Measurements from ENCODE around the gene NINL. TPM values are rescaled to one million over a fixed set of nuclear protein-coding genes. Genes with fewer than 3 reads are reported as not detected.
A peak's percentile ranks its signal among the peaks of the same experiment; 100 is the strongest.
"Not testable (repeated sequence)": the region's sequence is repeated elsewhere in the genome, so short reads cannot be mapped to it uniquely, and the experiment has no call there.

The NINL gene
- total RNA-seq, 1 experiment from 2014 or later = 9.6 TPM

DNA sequence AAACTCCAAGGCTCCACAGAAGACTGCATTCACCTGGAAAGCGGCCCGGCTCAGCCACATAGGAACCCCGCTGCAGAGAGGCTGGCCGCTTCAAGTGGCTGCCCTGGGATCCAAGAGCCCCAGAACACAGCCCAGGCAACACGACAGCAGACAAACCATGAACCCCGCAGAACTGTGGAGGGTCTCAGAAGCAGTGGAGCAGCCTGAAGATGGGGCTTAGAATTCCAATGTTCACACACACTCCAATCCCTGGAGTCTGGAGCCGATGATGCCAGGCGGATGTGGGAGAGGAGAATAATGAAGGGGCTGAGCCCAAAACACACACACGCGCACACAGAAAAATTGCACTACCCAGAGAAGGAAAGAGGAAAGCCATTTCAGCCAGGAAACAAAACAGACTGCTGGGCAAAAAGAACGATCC lies 52.4 kb downstream of the NINL start:
- no peak for DNase-seq (ENCODE audit: low read depth)

DNA sequence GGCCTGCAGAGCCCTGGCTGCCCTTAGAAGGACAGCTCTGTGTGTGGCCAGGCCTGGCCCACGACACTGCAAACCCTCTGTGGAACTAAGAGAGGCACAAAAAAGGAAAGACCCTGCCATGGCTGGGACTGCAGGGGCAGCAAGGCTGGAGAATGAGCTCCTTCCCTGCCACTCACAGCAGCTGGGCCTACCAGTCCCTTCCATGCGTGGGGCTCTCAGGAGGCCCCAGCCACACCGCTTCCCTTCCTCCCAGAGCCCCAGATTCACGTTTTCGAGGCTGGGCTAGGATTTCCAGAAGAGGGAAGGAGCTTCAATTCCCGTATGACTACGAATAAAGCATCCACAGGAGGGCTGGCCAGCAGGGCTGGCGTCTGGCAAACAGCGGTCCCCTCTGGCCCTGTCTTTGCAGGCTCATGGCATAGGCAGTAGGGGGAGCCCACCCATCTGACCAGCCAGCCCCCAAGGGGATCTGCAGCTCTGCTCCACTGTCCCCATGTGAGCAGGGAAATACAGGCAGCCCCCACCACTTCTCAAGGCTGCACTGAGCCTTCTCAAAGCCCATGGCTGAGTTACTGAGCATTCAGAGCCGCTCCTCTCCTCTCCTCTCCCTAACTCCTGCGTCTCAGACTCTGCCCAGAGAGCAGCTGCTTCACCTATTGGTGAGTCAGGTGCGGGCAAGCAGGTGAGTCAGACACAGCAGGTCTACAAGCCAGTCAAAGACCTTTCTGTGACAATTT lies 53.1 kb downstream of the NINL start:
- DNase-seq (ENCODE audit: low read depth) = no peak

DNA sequence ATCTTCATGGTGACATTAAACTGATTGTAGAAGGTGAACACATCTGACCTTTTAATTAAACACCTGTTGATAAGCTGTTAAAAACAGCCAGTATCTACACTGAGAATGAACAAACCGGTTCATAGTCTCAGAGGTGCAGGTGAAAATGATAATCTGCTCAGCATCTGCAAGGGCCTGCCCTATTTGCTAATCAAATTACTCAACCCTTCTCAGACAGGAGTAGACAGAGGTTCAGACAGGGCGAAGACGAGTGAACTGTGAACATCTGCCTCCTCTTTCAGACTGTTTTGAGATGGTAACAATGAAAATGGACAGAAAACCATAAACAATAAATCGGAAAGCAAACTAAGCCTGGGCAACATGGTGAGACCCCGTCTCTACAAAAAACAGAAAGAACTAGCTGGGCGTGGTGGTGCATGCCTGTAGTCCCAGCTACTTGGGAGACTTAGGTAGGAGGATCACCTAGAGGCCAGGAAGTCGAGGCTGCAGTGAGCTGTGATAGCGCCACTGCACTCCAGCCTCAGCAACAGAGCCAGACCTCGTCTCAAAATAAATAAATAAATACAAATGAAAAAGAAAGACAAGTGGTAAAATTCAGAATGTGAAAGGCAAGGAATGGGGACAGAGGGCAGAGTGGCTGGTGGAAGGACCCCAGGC lies 55.9 kb downstream of the NINL start:
- no peak for DNase-seq (ENCODE audit: low read depth)

DNA sequence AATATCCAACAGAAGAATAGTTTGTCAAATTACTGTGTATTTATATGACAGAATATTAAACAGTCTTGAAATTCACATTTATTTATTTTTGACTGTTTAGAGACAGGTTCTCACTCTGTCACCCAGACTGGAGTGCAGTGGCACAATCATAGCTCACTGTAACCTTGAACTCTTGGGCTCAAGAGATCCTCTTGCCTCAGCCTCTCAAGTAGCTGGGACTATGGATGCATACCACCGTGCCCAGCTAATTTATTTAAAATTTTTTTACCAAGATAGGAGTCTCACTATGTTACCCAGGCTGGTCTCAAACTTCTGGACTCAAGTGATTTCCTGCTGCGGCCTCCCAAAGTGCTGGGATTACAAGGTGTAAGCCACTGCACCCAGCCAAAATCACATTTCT lies 57.4 kb downstream of the NINL start:
- no peak for DNase-seq (ENCODE audit: low read depth)

DNA sequence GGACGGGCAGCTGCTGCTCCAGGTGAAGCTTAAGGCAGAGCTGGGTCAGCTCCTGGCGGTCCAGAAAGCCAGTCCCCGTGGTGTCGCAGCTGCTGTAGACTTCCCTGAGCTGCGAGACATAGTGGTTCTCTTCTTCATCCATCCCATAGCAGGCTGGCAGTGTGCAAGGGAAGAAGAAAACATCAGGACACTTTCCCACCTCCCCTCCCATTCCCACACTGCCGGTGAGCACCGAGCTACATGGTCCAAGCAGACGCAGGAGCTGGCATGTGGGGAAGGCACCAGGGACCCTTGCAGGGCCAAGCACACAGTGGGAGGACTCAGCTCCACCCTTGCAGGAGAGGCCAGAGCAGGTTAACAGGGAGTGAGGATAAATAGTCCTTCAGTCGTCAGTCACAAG lies 58.9 kb downstream of the NINL start:
- DNase-seq (ENCODE audit: low read depth) = no peak

DNA sequence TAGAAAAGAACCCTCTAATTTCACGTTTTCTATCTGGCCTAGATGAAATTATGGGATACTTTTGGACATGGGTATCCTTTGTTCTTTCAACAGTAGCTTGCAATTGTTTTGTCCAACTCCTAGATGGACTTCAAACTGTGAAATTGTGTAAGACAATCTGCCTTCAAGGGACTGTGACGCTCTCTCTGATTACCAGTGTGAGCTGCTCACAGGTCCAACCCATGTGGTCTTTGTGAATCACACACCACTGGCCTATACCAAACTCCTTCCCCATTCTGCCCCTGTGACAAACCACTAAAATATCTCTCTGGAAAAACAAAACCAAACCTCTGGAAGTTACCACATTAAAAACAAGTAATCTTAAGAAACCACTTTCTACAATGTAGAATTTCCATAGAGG lies 59.5 kb downstream of the NINL start:
- DNase-seq (ENCODE audit: low read depth) = peak; percentile 98

DNA sequence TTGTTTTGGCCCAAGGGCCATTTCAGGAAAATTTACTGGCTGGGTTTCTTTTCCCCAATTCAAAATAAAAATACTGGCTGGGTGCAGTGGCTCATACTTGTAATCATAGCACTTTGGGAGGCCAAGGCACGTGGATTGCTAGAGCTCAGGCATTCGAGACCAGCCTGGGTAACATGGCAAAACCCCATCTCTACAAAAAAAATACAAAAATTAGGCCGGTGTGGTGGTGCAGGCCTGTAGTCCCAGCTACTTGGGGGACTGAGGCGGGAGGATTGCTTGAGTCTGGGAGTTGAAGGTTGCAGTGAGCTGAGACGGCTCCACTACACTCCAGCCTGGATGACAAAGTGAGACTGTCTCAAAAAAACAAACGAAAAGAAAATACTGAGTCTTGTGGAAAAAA lies 60.0 kb downstream of the NINL start:
- no peak for DNase-seq (ENCODE audit: low read depth)

DNA sequence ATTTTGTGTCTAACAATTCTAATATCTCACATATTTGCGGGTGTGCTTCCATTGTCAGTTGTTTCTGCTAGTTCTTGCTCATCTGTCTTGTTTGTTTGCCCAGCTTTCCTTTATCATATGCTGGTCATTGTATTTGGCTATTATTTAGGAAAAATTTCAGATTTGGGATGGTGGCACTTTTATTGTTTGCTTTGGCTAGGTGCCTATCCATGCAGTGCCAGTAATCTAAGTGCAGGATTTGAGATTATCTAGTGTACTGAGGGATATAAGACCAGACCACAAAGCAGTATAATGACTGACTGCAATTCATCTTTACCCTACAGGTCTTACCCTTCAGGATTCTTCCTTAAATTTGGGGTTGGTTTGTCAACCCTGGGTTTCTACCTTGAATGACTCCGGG lies 63.9 kb downstream of the NINL start:
- DNase-seq (ENCODE audit: low read depth) = no peak

DNA sequence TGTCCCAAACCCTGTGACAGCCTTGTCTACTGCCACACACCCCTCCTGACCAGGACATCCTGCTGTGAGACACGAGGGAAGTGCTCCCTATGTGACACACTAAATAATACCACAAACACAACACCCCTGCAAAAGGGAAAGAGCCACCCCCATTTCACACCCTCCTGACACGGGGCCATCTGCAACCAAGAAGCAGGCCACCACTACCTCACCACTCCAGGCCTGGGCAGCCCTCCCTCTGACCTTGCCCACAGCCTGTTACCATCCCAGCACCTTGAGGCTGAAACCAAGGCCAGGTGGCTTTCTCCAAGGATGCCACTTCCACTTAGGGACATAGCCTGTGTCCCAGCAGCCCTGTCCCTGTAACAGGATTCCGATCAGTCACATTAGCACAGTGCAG lies 68.2 kb downstream of the NINL start:
- DNase-seq (ENCODE audit: low read depth) = no peak

DNA sequence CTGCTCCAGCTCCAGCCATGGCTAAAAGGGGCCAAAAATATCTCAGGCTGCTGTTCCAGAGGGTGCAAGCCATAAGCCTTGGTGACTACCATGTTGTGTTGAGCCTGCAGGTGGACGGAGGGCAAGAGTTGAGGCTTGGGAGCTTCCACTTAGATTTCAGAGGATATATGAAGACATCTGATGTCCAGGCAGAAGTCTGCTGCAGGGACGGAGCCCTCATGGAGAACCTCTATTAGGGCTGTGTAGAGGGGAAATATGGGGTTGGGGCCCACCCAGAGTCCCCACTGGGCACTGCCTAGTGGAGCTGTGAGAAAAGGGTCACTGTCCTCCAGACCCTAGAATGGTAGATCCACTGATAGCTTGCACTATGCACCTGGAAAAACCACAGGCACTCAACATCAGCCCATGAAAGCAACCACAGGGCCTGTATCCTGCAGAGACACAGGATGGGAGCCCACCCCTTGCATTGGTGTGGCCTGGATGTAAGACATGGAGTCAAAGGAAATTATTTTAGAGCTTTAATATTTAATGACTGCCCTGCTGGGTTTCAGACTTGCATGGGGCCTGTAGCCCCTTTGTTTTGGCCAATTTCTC lies 70.5 kb downstream of the NINL start:
- DNase-seq (ENCODE audit: low read depth) = no peak

DNA sequence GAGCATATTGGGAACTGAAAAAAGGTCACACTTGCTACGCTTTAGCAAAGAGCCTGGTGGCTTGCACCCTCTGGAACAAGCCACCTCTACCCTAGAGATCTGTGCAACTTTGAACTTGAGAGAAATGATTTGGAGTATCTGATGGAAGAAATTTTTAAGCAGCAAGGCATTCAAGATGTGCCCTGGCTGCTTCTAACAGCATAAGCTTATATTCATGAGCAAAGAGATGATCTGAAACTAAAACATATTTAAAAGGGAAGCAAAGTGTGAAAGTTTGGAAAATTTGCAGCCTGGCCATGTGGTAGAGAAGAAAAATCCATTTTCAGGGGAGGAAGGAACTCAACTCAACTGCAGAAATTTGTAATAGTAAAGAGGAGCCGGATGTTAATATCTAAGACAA lies 71.1 kb downstream of the NINL start:
- DNase-seq (ENCODE audit: low read depth) = no peak

DNA sequence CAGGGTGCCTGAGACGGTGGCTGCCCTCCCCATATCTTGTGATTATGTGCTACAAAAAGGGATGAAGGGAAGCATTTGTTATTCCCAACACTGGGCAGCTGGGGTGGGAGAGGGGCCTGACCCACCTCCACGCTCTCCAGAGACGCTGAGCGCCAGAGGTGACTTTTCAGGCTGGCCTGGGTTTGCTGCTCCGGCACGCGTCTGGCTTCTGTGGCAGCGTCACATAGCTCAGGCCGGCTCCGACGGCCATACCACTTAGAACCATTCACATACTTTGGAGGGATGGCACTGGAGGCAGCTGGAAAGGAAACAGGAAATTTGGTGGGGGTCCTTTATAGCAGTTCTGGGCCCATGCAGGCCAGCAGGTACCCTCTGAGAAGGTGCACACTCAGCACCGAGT lies 72.6 kb downstream of the NINL start:
- DNase-seq (ENCODE audit: low read depth) = no peak

DNA sequence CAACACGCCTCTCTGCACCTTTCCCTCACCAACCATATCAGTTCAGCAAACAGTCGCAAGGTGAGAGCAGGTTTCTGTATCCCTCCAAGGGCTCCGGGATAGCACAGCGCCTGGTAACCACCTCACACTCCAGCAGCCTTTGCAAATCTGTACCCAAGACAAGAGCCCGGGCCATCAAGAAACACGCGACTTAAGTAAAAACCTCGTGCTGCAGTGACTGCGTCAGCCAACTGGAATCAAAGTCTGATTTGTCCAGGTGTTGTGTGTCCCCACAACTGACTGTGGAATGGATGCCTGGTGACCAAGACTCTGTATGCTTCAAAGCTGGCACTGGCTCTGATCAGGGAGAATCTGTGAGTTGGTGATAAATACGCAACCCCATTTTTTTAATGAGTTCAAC lies 74.1 kb downstream of the NINL start:
- no peak for DNase-seq (ENCODE audit: low read depth)

DNA sequence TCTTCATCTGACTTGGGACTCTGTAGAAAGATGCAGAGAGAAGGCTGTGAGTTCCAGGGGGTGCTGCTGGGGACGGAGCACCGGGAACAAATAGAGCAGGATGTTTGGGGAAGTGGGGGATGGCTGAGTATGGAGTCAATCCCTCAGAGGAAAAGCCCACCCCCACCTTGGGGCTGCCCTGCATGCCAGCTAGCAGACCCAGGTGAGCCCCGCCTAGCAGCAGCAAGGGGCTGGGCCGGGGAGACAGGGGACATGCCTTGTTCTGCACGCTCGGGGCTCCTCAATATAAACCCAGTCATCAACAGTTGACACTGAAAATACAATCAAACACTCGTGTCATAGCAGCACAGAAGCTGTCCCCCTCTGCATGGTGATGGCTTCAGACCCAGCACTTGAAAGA lies 74.6 kb downstream of the NINL start:
- no peak for DNase-seq (ENCODE audit: low read depth)

DNA sequence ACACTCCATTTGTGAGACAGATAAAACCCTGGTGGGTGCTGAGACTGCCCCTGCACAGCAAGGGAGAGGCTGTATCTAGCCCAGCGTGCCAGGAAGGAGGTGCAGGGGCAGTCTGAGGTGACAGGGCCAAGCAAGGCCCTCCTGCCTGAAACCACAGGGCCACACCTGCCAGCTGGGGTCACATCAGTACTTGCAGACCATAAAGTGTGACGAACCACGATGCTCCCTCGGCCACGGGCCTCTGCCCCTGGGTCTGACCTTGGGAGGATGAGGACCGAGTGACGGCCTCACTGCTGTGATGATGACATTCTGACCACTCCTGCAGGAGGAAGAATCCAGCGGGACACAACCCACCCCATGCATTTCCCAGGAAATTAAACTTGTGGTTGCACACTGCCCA lies 75.1 kb downstream of the NINL start:
- DNase-seq (ENCODE audit: low read depth) = no peak

DNA sequence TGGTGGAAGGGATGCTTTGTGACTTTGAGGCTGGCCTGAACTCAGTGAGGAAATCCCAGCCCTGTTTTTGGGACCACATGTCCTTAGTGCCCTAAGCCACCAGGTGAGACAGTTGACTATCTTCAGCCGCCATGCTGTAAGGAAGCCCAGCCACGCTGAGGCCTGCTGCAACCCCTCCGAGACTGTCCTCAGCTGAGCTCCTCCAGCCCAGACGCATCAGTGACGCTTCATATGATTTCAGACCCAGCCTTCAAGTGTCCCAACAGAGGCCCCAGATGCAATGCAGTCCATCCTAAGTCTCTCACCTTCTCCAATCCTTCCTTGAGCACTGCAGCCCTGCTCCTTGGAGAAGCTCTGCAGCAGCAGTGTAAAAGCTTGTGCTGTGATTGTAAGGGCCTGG lies 76.2 kb downstream of the NINL start:
- DNase-seq (ENCODE audit: low read depth) = no peak

DNA sequence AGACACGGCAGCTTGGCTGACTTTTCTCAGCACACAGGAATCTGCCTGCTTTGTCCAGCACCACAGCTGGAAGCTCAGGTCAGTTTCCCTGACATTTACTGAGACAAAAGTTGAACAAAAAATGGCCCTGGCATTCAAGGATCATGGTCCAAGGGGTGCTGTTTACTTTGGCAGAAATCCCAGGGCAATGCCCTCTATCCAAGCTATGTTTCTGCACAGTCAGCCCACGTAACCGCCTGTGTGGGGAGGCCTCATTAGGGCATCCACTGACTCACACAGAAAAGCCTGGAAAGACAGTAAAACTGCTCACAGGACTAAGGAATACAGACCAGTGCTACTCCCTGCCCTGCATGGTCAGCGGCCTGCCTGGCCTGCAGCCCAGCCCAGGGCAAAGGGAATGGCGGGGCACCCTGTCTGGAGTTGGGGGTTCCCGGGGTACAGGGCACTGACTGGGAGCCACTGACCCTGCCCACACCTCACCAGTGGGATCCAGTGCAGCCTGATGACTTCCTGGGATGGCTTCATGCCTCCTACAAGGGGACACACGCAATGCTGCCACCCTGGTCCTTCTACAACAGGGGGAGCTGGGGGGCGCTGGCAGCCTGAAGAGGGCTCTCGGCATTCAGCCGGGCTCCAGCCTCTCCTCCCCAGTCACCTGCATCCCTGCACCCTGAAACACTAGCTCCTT lies 77.1 kb downstream of the NINL start:
- DNase-seq (ENCODE audit: low read depth) = peak; percentile 99

DNA sequence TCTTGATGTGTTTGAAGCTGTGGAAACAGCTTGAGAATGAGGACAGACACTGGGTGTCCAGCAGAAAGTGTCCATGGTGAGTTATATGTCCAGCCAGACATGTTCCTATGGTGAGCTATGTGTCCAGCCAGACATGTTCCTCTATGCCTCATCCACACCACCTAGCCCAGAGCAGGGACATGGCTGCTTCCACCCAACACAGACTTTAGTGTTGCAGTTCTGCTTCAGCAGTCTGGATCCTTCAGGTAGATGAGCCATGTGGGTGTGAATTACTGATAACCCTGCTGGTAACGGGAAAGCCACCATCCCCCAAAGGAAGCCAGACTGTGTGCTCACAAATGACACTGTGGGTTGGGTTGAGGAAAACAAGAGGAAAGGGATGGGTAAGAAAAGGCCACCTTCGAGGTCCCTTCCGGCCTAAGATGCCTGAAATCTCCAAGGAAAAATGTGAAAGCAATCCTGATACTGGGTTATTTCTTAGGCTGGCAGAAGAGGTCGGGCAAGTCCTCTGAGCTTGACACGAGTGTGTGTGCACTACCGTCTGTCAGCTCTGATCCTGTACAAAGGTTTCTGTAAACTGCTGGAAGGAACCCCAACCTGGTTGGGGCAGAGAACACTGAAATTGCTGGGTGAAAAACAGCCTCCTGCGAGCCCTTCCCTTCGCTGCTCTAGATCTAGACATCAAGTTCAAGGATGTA lies 77.8 kb downstream of the NINL start:
- no peak for DNase-seq (ENCODE audit: low read depth)

DNA sequence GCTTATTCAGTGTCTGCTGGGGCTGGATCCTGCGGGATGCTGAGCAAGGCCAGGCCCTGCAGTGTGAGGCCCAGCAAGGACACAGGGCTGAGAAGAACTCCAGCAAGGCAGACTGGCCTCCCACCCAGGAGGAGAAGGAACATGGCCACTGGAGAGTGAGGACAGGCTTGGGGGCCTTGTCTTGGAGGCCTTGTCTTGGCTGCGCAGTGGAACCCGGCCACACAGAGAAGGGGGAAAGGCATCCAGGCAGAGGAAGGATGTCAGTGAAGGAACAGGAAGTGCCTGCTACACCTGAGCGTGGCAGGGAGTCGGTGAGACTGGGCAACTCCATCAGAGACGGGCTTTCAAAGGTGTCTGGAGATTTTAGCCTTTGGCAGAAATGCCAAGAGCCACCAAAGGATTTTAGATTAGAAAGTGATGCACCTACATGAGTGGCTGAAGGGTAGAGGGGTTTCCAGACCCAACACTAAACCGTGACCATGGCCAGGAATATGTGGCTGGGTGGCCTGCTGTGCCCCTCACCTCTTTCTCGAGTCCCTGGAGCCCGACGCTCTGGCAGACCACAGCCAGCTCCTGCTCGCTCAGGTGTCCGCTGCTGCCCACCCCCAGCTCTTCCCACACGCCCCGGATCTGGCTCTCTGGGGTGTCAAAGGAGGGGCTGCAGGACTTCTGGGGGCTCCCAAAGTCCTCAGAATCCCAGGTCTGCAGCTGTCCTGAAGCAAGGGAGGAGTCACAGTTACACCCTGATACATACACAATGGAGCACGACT lies 80.8 kb downstream of the NINL start:
- DNase-seq (ENCODE audit: low read depth) = no peak

DNA sequence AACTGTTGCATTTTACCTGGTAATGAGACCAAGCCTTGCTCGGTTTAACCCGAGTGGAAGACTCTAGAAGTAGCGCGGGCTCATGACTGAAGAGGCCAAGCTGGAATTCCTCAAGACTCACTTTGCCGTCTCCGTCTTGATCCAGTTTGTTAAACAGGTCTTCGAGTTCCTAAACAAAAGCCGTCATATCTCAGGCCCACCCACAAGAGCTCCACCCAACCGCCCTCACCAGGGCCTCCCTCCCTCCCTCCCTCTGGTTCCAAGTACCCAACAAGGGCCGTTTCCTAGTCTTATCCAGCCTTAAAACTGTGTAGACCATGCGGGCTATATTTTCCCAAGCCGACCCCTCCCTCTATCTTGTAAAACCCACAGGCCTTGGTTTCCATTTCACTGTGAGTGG lies 81.4 kb downstream of the NINL start:
- no peak for DNase-seq (ENCODE audit: low read depth)

DNA sequence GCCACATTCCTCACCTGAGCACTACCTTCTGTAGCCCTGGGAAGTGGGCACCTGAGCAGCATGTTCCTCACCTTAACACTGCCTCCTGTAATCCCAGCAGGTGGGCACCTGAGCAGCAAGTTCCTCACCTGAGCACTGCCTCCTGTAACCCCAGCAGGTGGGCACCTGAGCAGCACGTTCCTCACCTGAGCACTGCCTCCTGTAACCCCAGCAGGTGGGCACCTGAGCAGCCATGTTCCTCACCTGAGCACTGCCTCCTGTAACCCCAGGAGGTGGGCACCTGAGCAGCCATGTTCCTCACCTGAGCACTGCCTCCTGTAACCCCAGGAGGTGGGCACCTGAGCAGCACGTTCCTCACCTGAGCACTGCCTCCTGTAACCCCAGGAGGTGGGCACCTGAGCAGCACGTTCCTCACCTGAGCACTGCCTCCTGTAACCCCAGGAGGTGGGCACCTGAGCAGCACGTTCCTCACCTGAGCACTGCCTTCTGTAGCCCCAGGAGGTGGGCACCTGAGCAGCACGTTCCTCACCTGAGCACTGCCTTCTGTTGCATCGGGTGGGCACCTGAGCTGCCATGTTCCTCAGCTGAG lies 82.2 kb downstream of the NINL start:
- DNase-seq (ENCODE audit: low read depth) = not testable (repeated sequence)
